ENCODE data around the gene ARAP1.

The ARAP1 gene

GRCh38 chr11:72657411-72658100 lies 94.7 kb downstream of the ARAP1 start:
- no peak for DNase-seq (ENCODE audit: low read depth)

- DNase-seq (ENCODE audit: low read depth): no peak
These were observed 96.2 kb downstream of the ARAP1 start for GRCh38 chr11:72655896-72656464.

- no peak for DNase-seq (ENCODE audit: low read depth)
These were observed 97.2 kb downstream of the ARAP1 start for GRCh38 chr11:72655014-72655413.

- DNase-seq (ENCODE audit: low read depth): no peak
These were observed 98.6 kb downstream of the ARAP1 start for GRCh38 chr11:72653649-72654048.

GRCh38 chr11:72652873-72653630 lies 99.2 kb downstream of the ARAP1 start:
- DNase-seq (ENCODE audit: low read depth): no peak

GRCh38 chr11:72652133-72652532 lies 100.1 kb downstream of the ARAP1 start:
- DNase-seq (ENCODE audit: low read depth): no peak

GRCh38 chr11:72649215-72649976 lies 102.8 kb downstream of the ARAP1 start:
- no peak for DNase-seq (ENCODE audit: low read depth)

- DNase-seq (ENCODE audit: low read depth): no peak
These were observed 103.6 kb downstream of the ARAP1 start for GRCh38 chr11:72648384-72649136.

GRCh38 chr11:72647882-72648281 lies 104.3 kb downstream of the ARAP1 start:
- DNase-seq (ENCODE audit: low read depth): no peak

- no peak for DNase-seq (ENCODE audit: low read depth)
These were observed 105.7 kb downstream of the ARAP1 start for GRCh38 chr11:72646472-72646871.

- DNase-seq (ENCODE audit: low read depth): no peak
These were observed 106.2 kb downstream of the ARAP1 start for GRCh38 chr11:72646024-72646423.

- DNase-seq (ENCODE audit: low read depth): no peak
These were observed 108.7 kb downstream of the ARAP1 start for GRCh38 chr11:72643547-72643946.

GRCh38 chr11:72642884-72643522 lies 109.2 kb downstream of the ARAP1 start:
- peak; percentile 14 for DNase-seq (ENCODE audit: low read depth)

- DNase-seq (ENCODE audit: low read depth): no peak
These were observed 109.9 kb downstream of the ARAP1 start for GRCh38 chr11:72642043-72642883.

GRCh38 chr11:72641522-72642042 lies 110.6 kb downstream of the ARAP1 start:
- DNase-seq (ENCODE audit: low read depth): no peak

- no peak for DNase-seq (ENCODE audit: low read depth)
These were observed 112.5 kb downstream of the ARAP1 start for GRCh38 chr11:72639502-72640375.

- DNase-seq (ENCODE audit: low read depth): no peak
These were observed 114.3 kb downstream of the ARAP1 start for GRCh38 chr11:72637926-72638325.

GRCh38 chr11:72637198-72637597 lies 115.0 kb downstream of the ARAP1 start:
- DNase-seq (ENCODE audit: low read depth): no peak

- no peak for DNase-seq (ENCODE audit: low read depth)
These were observed 115.8 kb downstream of the ARAP1 start for GRCh38 chr11:72636376-72636775.
